GM21619 (cell line): ENCODE measurements around the gene LFNG.

ENCODE experiments used
- ATAC-seq: cut with Tn5 transposase; IDR thresholded peaks from one replicate; pipeline ENCODE4 v1.9.1; 2021; ENCODE audit not compliant: unreplicated experiment

Gene LFNG

DNA sequence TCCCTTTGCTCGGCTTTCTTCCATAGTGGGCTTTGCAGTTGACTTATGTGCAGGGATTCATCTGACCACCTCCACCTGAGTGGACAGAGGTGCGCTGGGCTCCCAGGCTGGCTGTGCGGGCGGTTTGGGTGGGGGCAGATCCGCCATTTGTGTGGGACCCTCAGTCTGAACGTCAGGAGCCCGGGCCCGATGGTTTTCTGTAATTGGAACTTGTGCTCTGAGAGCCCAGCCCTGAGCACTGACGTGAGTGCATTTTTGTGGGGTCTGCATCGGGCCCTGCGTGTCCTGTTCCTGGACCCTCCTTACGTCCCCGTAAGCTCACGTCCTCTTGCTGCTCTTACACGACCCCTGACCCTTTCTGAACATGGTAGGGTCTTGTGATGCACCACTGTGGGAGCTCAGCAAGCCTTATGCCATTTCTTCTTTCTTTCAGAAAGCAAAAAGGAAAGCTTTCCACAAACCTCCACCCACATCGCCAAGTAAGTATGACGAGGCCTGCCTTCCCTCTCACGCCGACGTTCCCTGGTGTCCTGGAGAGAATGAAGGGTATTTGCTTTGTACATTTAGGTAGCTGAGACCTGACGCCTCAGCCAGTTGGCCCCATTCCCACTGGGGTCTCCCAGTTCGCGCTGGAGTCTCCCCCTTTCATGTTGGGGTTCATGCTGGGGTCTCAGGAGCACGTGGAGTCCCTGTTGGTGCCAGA, 49.1 kb downstream of the LFNG start:
- ATAC-seq, result no peak

DNA sequence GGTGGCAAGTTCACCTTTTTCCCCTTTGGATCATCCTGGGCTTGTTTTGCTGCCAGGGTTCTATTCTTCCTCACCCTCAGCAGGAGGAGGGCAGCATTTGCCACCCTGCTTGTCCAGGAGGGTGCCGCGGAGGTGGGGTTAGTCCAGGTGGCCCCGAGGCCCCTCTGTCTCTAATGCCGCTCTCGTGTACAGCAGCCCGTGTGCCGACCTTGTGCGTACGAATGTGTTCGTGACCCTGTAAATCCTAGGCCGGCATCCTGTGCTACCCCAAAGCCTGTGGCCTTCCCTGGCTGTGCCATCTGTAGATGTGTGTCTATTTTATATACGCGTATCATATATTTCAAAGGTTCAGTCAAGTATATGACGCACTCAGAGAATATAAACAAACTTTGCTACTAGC, 49.8 kb downstream of the LFNG start:
- no peak for ATAC-seq

DNA sequence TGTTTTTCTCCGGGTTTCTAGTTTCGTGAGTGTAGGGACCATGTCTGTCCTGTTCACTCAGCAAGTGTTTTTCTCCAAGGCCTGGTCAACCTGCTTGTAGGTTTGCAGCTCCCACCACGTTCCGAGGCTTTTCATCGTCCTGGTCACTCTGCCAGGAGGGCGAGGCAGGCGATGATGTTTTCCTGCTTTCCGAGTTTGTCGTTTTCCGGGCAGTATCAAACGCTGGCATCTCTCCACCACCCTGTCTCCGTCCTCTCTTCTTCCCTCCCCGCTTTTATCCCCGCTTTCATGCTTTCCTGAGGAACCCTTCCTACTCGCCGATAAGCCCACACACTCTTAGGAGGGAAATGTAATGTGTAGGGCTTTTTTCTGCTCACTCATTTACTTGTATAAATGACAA, 50.4 kb downstream of the LFNG start:
- no peak for ATAC-seq

DNA sequence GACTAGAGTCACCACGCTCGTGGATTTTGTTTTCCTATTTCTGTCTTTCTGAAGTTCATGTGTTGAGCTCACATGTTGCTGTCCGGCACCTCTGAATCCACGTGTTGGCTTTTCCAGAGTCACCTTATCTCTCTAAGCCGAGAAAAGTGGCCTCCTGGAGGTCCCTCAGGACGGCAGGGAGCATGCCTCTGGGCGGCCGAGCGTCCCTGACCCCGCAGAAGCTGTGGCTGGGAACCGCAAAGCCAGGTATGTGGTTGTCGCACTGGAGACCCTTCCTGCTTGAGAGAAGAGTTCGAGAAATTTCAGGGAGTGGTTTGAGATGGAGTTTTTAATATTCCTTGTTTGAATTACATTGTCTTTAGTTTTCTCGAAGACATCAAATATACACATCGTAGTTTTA, 51.8 kb downstream of the LFNG start:
- ATAC-seq, result no peak

DNA sequence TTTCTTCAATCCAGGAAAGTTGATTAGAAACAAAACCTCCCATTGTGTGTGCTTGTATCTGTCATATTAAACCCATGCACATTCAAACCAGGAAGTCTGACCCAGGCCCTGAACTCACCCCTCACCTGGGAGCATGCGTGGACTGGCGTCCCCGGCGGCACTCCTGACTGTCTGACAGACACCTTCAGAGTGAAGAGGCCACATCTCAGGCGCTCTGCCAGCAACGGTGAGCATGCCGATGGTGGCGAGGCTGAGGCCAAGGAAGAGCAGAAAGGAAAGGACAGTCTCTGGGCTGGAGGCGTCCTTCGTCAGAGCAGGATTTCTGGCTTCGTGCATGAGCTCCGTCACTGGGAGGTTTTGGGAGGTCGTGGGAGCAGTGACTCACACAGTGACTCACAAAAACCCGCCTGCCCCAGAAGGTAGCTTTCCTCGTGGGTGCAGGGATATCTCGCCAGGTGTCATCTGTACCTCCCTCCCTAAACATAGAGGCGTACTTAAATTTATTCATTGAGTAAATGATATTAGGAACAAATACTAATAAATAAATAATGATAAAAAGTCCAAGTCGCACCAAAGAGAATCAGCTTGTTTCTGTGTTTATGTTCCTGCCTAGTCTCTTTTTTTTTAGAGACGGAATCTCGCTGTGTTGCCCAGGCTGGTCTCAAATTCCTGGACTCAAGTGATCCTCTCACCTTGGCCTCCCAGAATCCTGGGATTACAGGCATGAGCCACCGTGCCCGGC, 52.7 kb downstream of the LFNG start:
- no peak for ATAC-seq

DNA sequence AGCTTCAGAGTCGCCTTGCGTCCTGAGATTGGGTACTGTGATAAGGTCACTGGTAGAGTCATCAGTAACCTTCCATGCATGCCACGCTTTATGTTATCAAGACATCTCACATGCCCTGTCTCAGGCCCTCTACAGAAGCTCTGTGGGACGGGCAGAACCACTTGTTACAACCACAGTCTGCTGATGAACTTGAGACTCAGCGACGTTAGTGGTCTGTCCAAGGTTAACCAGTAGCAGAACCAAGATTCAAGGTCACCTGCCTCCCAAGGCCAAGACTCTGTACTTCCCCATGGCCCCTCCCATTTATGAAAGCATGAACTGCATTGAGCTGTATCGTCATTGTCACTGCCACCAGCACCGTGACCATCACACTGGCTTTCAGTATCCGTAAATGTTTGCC, 54.2 kb downstream of the LFNG start:
- no peak for ATAC-seq

DNA sequence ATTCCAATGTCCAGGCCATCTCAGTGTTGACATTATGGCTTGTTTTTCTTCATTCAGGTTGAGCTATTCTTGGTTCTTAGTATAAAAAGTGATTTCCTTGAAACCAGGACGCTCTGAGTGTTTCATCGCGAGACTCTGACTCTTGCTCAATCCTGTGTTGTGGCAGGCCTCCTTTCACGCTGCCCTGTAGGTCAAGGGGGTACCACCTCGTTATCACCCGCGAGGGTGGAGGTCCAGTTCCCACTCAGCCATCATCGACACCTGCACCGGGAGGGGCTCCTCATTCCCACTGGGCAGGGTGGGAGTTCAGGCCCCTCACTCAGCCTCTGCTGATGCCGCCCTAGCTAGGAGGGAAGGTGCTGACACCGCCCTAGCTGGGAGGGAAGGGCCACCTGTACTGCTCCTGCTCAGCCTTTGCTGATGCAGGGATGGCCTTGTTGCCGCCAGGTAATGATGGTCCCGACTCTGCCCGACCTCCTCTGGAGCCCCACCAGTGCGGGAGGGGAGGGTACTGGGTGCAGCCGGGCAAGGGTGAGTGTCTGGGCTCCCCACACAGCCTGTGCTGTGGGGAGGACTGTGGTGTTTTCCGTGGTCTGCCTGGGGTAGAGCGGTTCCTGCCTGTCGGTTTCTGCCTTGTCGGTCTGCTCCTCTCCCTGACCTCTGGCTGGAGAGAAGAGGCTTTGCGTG, 55.6 kb downstream of the LFNG start:
- ATAC-seq, result no peak

DNA sequence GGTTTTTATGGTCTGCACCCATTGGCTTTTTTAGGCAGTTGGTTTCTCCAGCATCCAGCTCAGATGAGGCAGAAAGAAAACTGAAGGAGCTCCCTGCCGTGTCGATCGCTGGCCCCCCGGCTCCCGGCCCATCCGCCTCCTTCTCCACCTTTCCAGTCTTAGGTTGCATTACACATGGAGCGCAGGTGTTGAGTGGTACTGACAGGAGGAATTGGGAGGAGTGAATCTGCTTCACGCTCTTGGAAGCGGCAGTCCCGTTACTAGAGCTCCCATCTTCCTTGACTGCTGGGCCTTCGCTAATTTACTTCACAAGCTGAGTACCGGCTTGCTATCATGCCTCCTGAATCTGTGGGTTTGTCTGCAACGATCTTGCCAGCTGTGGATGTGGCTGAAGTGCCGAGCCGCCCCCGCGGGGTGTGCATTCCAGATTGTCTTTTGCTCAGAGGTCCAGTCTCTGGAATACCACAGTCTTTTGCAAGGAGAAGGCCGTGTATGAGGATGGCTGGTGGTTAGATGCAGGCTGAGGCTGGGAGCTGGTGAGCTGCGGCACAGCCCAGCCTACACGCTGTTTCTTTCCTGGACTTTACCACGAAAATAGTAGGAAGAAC, 56.3 kb downstream of the LFNG start:
- no peak for ATAC-seq

DNA sequence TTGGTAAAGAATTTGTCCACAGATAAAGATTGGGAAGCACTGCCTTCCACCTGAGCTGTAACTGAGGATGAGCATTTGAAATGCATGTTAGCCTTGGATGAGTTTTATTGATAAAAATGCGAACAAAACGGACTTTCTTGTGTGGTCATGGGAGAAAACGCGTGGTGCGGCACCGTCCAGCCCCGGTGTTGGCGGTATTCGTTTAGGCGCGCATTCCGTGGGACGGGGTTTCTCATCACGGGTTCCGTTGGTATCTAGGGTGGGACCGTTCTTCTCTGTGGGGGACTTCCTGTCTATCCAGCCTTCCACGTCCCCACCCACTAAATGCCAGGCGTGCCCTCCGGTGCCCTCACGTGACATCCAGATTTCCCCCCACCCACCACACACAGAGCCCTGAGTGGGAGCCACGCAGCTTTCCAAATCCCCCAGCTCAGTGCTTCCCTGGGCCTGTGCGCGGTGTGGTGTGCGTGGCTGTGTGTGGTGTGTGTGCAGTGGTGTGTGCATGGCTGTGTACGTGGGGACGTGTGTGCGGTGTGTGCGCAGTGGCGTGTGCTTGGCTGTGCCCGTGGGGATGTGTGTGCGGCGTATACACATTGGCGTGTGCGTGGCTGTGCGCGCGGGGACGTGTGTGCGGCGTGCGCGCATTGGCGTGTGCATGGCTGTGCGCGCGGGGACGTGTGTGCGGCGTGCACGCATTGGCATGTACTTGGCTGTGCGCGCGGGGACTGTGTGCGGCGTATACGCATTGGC, 57.3 kb downstream of the LFNG start:
- ATAC-seq, result no peak
